B cell (primary cell): ENCODE data around the gene KRTAP3-1. TPM values are rescaled to one million over a fixed set of nuclear protein-coding genes. Genes with fewer than 3 reads are reported as not detected.

Experiments used
- ATAC-seq: fragments of 200-7000 bp; cut with Tn5 transposase; one replicate; pipeline ENCODE4 v1.10.0; 2021; ENCODE audit warnings: low read depth, mild to moderate bottlenecking, moderate number of reproducible peaks, moderate library complexity
- CTCF ChIA-PET: fragments of 350-600 bp; sonication (Branson Sonifier 250); formaldehyde crosslinking; loops from one replicate; lab custom pipeline; 2021; ENCODE audit warnings: antibody characterized with exemption, inconsistent platforms; lab: Charles Lee
- POLR2A ChIA-PET: fragments of 350-600 bp; sonication (Branson Sonifier 250); formaldehyde crosslinking; loops from one replicate; lab custom pipeline; 2021; ENCODE audit warnings: antibody characterized with exemption; lab: Charles Lee
- DNase-seq: peaks from one replicate; pipeline ENCODE4 v3.0.0; 2013
- H2AFZ ChIP-seq: 2 replicates; pipeline ENCODE4 v1.6.1; 2012; ENCODE audit warnings: mild to moderate bottlenecking, low read depth, low read length; ENCODE audit not compliant: insufficient read depth, poor library complexity, severe bottlenecking
- H3K27ac ChIP-seq, 2 donors: 1 replicate in 1 of 2; 2 replicates in 1 of 2; pipeline ENCODE4 v1.5.1; 2012 to 2013; ENCODE audit warnings: low read length in 2 of 2, mild to moderate bottlenecking in 2 of 2, moderate library complexity in 1 of 2
- H3K27me3 ChIP-seq, 4 experiments: fragments of 200-600 bp in 1 of 4; sonication (generic) in 1 of 4; replicated peaks in 1 of 4; 1 replicate in 2 of 4; 2 replicates in 2 of 4; pipeline versions ENCODE4 v1.6.1 to v1.7.0; 2013 to 2016; ENCODE audit warnings: low read length in 3 of 4, mild to moderate bottlenecking in 2 of 4, mixed read lengths in 1 of 4, moderate library complexity in 1 of 4; ENCODE audit not compliant: insufficient read depth in 4 of 4, control insufficient read depth in 3 of 4; ENCODE audit errors: control extremely low read depth in 1 of 4
- H3K36me3 ChIP-seq, 2 experiments: replicated peaks in 1 of 2; 1 replicate in 1 of 2; 2 replicates in 1 of 2; pipeline versions ENCODE4 v1.6.1 to v1.7.1; 2013; ENCODE audit warnings: low read length in 1 of 2; ENCODE audit not compliant: insufficient read depth in 2 of 2, control insufficient read depth in 1 of 2; ENCODE audit errors: control extremely low read depth in 1 of 2, extremely low read depth in 1 of 2
- H3K4me1 ChIP-seq, 2 donors: fragments of 200-600 bp in 1 of 2; sonication (generic) in 1 of 2; 1 replicate in 1 of 2; 2 replicates in 1 of 2; pipeline versions ENCODE4 v1.5.1 to v1.6.1; 2013 to 2017; ENCODE audit warnings: low read length in 2 of 2; ENCODE audit not compliant: control insufficient read depth in 2 of 2, insufficient read depth in 2 of 2
- H3K4me2 ChIP-seq: replicated peaks from 2 replicates; pipeline ENCODE3; 2012; ENCODE audit warnings: mild to moderate bottlenecking, low read depth, low read length; ENCODE audit not compliant: poor library complexity, severe bottlenecking
- H3K4me3 ChIP-seq, 5 experiments: fragments of 200-600 bp in 1 of 5; sonication (generic) in 1 of 5; 1 replicate in 3 of 5; 2 replicates in 2 of 5; pipeline versions ENCODE4 v1.5.1 to v1.7.0; 2011 to 2016; ENCODE audit warnings: low read length in 4 of 5, mild to moderate bottlenecking in 4 of 5, low read depth in 2 of 5, control low read depth in 1 of 5, moderate library complexity in 1 of 5; ENCODE audit not compliant: insufficient read depth in 1 of 5; ENCODE audit errors: control extremely low read depth in 1 of 5, extremely low read depth in 1 of 5
- H3K79me2 ChIP-seq: fragments of 200-600 bp; sonication (generic); one replicate; pipeline ENCODE4 v1.6.0; 2016; ENCODE audit warnings: low read length; ENCODE audit not compliant: control insufficient read depth, insufficient read depth
- H3K9ac ChIP-seq: fragments of 200-600 bp; sonication (generic); 2 replicates; pipeline ENCODE4 v1.6.1; 2017; ENCODE audit warnings: mild to moderate bottlenecking, low read length, moderate library complexity
- H3K9me3 ChIP-seq, 3 donors: one replicate each; pipeline versions ENCODE4 v1.6.1 to v1.7.1; 2013; ENCODE audit warnings: low read length in 2 of 3; ENCODE audit not compliant: control insufficient read depth in 2 of 3, insufficient read depth in 1 of 3; ENCODE audit errors: control extremely low read depth in 1 of 3
- H4K20me1 ChIP-seq: 2 replicates; pipeline ENCODE4 v1.6.0; 2012; ENCODE audit warnings: mild to moderate bottlenecking, low read length; ENCODE audit not compliant: insufficient read depth, control insufficient read depth, poor library complexity, severe bottlenecking
- H3K27ac Mint-ChIP-seq: one replicate; pipeline ENCODE4 v1.8.0; 2021; ENCODE audit warnings: mixed read lengths
- H3K27me3 Mint-ChIP-seq: one replicate; pipeline ENCODE4 v1.8.0; 2021; ENCODE audit warnings: mixed read lengths
- H3K4me1 Mint-ChIP-seq: one replicate; pipeline ENCODE4 v1.8.0; 2021; ENCODE audit warnings: mixed read lengths
- H3K4me3 Mint-ChIP-seq: one replicate; pipeline ENCODE4 v1.8.0; 2021; ENCODE audit warnings: mixed read lengths
- H3K9me3 Mint-ChIP-seq: one replicate; pipeline ENCODE4 v1.8.0; 2022; ENCODE audit warnings: mixed read lengths; ENCODE audit not compliant: insufficient read depth
- EZH2 ChIP-seq: IDR thresholded peaks from 2 replicates; pipeline ENCODE4 v1.6.1; 2012; ENCODE audit warnings: borderline replicate concordance, low read depth, mild to moderate bottlenecking, moderate library complexity, low read length; ENCODE audit not compliant: insufficient read depth, poor library complexity, severe bottlenecking
- WGBS: methylation state at CpG from one replicate; pipeline ENCODE4 v1.1.5; 2013; ENCODE audit warnings: missing lambda C conversion rate; ENCODE audit not compliant: insufficient coverage; 5-methylcytosine and 5-hydroxymethylcytosine counted together
- intact Hi-C: fragments of 100-400 bp; cut with micrococcal nuclease; formaldehyde crosslinking; loops from one replicate; pipeline ENCODE4 v1.10.0; 2022
- polyA plus RNA-seq: library from polyadenylated mRNA; depleted of rRNA; stranded (reverse); fragments of >200 nt; gene quantifications from 2 replicates; pipeline ENCODE4 v1.2.3, GENCODE V29; 2012
- total RNA-seq, 2 donors: library from RNA; stranded (reverse); fragments of 120-200 nt in 1 of 2; gene quantifications; 1 replicate in 1 of 2; 2 replicates in 1 of 2; pipeline versions ENCODE4 v1.2.3 to v1.2.4, GENCODE V29; 2013 to 2022
- TF ChIP-seq, protein P1 (sequence below): fragments of 200-600 bp; IDR thresholded peaks from one replicate; pipeline ENCODE4 v1.8.0; 2022; ENCODE audit warnings: antibody characterized with exemption, mild to moderate bottlenecking

Gene KRTAP3-1
- total and polyA plus RNA-seq, 2 donors (not counting 1 experiment from before 2014, with no cell fraction given) = not detected

DNA sequence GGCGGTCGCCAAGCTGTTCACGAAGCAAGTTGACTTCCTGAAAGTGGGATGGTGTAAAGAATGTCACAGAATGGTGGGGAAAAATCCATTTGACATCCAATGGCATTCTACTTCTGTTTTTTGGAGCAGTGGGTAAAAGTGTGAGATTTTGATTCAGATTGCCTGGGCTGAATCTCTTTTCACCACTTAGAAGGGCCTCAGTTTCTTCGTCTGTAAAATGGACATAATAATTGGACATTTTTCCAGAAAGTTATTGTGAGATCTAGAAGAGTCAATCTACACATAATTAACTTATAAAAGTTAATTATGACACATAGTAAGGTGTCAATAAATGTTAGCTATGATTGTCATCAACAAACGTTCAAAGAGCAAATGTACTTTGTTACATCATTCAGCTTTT, 27.8 kb downstream of the KRTAP3-1 start:
- Mint-ChIP-seq H3K27me3 (peaks cover 36% of the 10 kb centered on the region), H3K9me3 (no peaks in the 10 kb centered on the region), H3K27ac (no peak overlapping the region), H3K4me3 (no peak overlapping the region), H3K4me1 (no peaks in the 10 kb centered on the region)
- no peak overlapping the region for H3K4me3 ChIP-seq
- ATAC-seq = no peak
- CTCF ChIA-PET = interaction anchor here (0.6 kb wide), 1 partner anchor 570 kb away, joined by 4 read pairs; no protein-coding TSS in a partner anchor
- no peaks in the 10 kb centered on the region for H3K4me1 ChIP-seq
- peaks cover 0 to 27% (median 12%) of the 10 kb centered on the region in 4 experiments for H3K27me3 ChIP-seq
- DNase-seq = no peak
- peaks cover 0 to 3% (median 0%) of the 10 kb centered on the region in 3 donors for H3K9me3 ChIP-seq
- POLR2A ChIA-PET = no interaction called here
- intact Hi-C loops = no loop called here
- 85% methylated on average over 3 of the region's 5 CpGs for WGBS
- H3K27ac ChIP-seq = no peak overlapping the region
- no peak overlapping the region for H3K4me2 ChIP-seq
- TF ChIP-seq, protein P1, sequence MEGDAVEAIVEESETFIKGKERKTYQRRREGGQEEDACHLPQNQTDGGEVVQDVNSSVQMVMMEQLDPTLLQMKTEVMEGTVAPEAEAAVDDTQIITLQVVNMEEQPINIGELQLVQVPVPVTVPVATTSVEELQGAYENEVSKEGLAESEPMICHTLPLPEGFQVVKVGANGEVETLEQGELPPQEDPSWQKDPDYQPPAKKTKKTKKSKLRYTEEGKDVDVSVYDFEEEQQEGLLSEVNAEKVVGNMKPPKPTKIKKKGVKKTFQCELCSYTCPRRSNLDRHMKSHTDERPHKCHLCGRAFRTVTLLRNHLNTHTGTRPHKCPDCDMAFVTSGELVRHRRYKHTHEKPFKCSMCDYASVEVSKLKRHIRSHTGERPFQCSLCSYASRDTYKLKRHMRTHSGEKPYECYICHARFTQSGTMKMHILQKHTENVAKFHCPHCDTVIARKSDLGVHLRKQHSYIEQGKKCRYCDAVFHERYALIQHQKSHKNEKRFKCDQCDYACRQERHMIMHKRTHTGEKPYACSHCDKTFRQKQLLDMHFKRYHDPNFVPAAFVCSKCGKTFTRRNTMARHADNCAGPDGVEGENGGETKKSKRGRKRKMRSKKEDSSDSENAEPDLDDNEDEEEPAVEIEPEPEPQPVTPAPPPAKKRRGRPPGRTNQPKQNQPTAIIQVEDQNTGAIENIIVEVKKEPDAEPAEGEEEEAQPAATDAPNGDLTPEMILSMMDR = no peak
- no peak for TF ChIP-seq EZH2
- no peaks in the 10 kb centered on the region for H3K36me3 ChIP-seq
- H4K20me1 ChIP-seq = no peaks in the 10 kb centered on the region
- H2AFZ ChIP-seq = no peak overlapping the region
- no peak overlapping the region for H3K9ac ChIP-seq
- no peaks in the 10 kb centered on the region for H3K79me2 ChIP-seq

- WGBS = 93% methylated on average over 8 of the region's 8 CpGs
- CTCF ChIA-PET = interaction anchor here (0.6 kb wide), 1 partner anchor 570 kb away, joined by 4 read pairs; no protein-coding TSS in a partner anchor
Observed at GRCh38 chr17:40980596-40980995, 28.3 kb downstream of the KRTAP3-1 start.

More at GRCh38 chr17:40980596-40980995, 28.3 kb downstream of the KRTAP3-1 start:
- H3K79me2 ChIP-seq = no peaks in the 10 kb centered on the region
- H3K27ac ChIP-seq = no peak overlapping the region
- Mint-ChIP-seq H3K27ac (no peak overlapping the region), H3K4me1 (no peaks in the 10 kb centered on the region), H3K4me3 (no peak overlapping the region), H3K9me3 (no peaks in the 10 kb centered on the region), H3K27me3 (peaks cover 40% of the 10 kb centered on the region)
- ATAC-seq (no peak), DNase-seq (no peak)
- H3K4me1 ChIP-seq = no peaks in the 10 kb centered on the region
- POLR2A ChIA-PET = no interaction called here
- H3K36me3 ChIP-seq = no peaks in the 10 kb centered on the region
- peaks cover 0 to 29% (median 14%) of the 10 kb centered on the region in 4 experiments for H3K27me3 ChIP-seq
- TF ChIP-seq EZH2 = no peak
- TF ChIP-seq, protein P1 = no peak
- H3K4me3 ChIP-seq = no peak overlapping the region
- H2AFZ ChIP-seq = no peak overlapping the region
- no peaks in the 10 kb centered on the region for H4K20me1 ChIP-seq
- no peak overlapping the region for H3K4me2 ChIP-seq
- H3K9me3 ChIP-seq = peaks cover 0 to 3% (median 0%) of the 10 kb centered on the region in 3 donors
- intact Hi-C loops = no loop called here
- H3K9ac ChIP-seq = no peak overlapping the region
